ENCODE results near the gene DYNC1LI1.
"Not testable (repeated sequence)": the region's sequence is repeated elsewhere in the genome, so short reads cannot be mapped to it uniquely, and the experiment has no call there.

GRCh38 chr3:32518921-32519320, 51.7 kb downstream of the DYNC1LI1 start:
- not testable (repeated sequence) for TF ChIP-seq CTCF (conservative IDR thresholded peaks at IDR 0.05; ENCODE audit: low read depth in 2 of 2); POLR2AphosphoS5 (IDR thresholded peaks at IDR 0.05; ENCODE audit: low read depth); EZH2 (IDR thresholded peaks at IDR 0.05; ENCODE audit: low read depth, unreplicated experiment); REST (IDR thresholded peaks at IDR 0.05; ENCODE audit: unreplicated experiment)

Measured in GM23338 (cell line).